NCI-H1417 (cell line): ENCODE measurements around the gene EBI3.
"Not testable (repeated sequence)": the region's sequence is repeated elsewhere in the genome, so short reads cannot be mapped to it uniquely, and the experiment has no call there.

Experiments
- DNase-seq, 3 experiments: peaks; one replicate each; lab custom pipeline; 2025; lab: John Stamatoyannopoulos, UW

Gene EBI3

GRCh38 chr19:4234862-4235201 is 5.5 kb downstream of the EBI3 start:
- no peak for DNase-seq

- DNase-seq, result not testable (repeated sequence)
Observed at GRCh38 chr19:4237510-4237909, 8.2 kb downstream of the EBI3 start.

- DNase-seq, result no peak
Observed at GRCh38 chr19:4238831-4239230, 9.5 kb downstream of the EBI3 start.

GRCh38 chr19:4241824-4242430 is 12.6 kb downstream of the EBI3 start:
- no peak for DNase-seq

GRCh38 chr19:4245938-4246337 is 16.6 kb downstream of the EBI3 start:
- DNase-seq, result not testable (repeated sequence)

- DNase-seq, result peak; percentile 100
Observed at GRCh38 chr19:4246767-4247593, 17.7 kb downstream of the EBI3 start, which contains the start of gene YJU2. Gene YJU2 (plus strand): TSS chr19:4247080. CDS start chr19:4247147, 67 bp downstream.

- DNase-seq, result no peak
Observed at GRCh38 chr19:4256563-4256962, 27.2 kb downstream of the EBI3 start.

GRCh38 chr19:4257025-4257424 is 27.7 kb downstream of the EBI3 start:
- no peak for DNase-seq

- DNase-seq, result no peak
Observed at GRCh38 chr19:4258181-4258580, 28.9 kb downstream of the EBI3 start.

- no peak for DNase-seq
Observed at GRCh38 chr19:4260613-4261191, 31.4 kb downstream of the EBI3 start.

GRCh38 chr19:4264812-4265211 is 35.5 kb downstream of the EBI3 start:
- no peak for DNase-seq

- no peak for DNase-seq
Observed at GRCh38 chr19:4266253-4267000, 37.1 kb downstream of the EBI3 start.

- DNase-seq, result peak; percentile 37 to 59 (median 37)
Observed at GRCh38 chr19:4267101-4267900, 38.0 kb downstream of the EBI3 start.

GRCh38 chr19:4267901-4268815 is 38.8 kb downstream of the EBI3 start:
- DNase-seq, result no peak

GRCh38 chr19:4268816-4269430 is 39.6 kb downstream of the EBI3 start:
- no peak for DNase-seq

GRCh38 chr19:4272894-4273293 is 43.6 kb downstream of the EBI3 start:
- no peak for DNase-seq

GRCh38 chr19:4274321-4274686 is 45.0 kb downstream of the EBI3 start:
- DNase-seq, result not testable (repeated sequence)

- DNase-seq, result peak in 2 of 3 experiments; percentile 60 to 83
Observed at GRCh38 chr19:4277191-4277696, 47.9 kb downstream of the EBI3 start.

- peak in 2 of 3 experiments; percentile 50 to 65 for DNase-seq
Observed at GRCh38 chr19:4278010-4278409, 48.7 kb downstream of the EBI3 start.
